NT2/D1 (cell line): ENCODE measurements around the gene ROBO1.

ENCODE experiments used
- DNase-seq: peaks from one replicate; pipeline ENCODE4 v3.0.0-alpha.2; 2011; ENCODE audit warnings: low read depth, low spot score
- H3K27me3 ChIP-seq: 2 replicates; pipeline ENCODE4 v1.6.0; 2011; ENCODE audit warnings: mild to moderate bottlenecking; ENCODE audit not compliant: insufficient read length, insufficient read depth
- H3K36me3 ChIP-seq: 2 replicates; pipeline ENCODE4 v1.6.1; 2011; ENCODE audit warnings: mild to moderate bottlenecking, low read length, mixed read lengths; ENCODE audit not compliant: insufficient read depth, insufficient read length
- H3K4me1 ChIP-seq: 2 replicates; pipeline ENCODE4 v1.5.1; 2011; ENCODE audit not compliant: insufficient read depth, insufficient read length
- H3K4me3 ChIP-seq: 2 replicates; pipeline ENCODE4 v1.5.1; 2011; ENCODE audit warnings: low read depth; ENCODE audit not compliant: insufficient read length
- H3K9ac ChIP-seq: 2 replicates; pipeline ENCODE4 v1.6.0; 2011; ENCODE audit warnings: low read depth; ENCODE audit not compliant: insufficient read length
- H3K9me3 ChIP-seq: 2 replicates; pipeline ENCODE4 v1.5.1; 2011; ENCODE audit warnings: mild to moderate bottlenecking, low read length; ENCODE audit not compliant: insufficient read depth
- SUZ12 ChIP-seq: IDR thresholded peaks from 2 replicates; pipeline ENCODE4 v1.6.1; 2011; ENCODE audit not compliant: insufficient read length, insufficient read depth; ENCODE audit errors: extremely low read depth
- YY1 ChIP-seq: IDR thresholded peaks from 2 replicates; pipeline ENCODE4 v1.6.1; 2011; ENCODE audit not compliant: insufficient read length, insufficient read depth
- ZNF274 ChIP-seq: IDR thresholded peaks from 2 replicates; pipeline ENCODE4 v1.6.1; 2011; ENCODE audit warnings: mild to moderate bottlenecking, low read depth, low read length

The ROBO1 gene

GRCh38 chr3:78633626-78634025 lies 1134.2 kb downstream of the ROBO1 start:
- no peak for DNase-seq
- Histone ChIP-seq H3K9me3 (no peaks in the 10 kb centered on the region), H3K36me3 (peaks cover 9% of the 10 kb centered on the region), H3K27me3 (no peaks in the 10 kb centered on the region), H3K4me1 (no peaks in the 10 kb centered on the region), H3K9ac (no peak overlapping the region), H3K4me3 (no peak overlapping the region)
- TF ChIP-seq SUZ12 = no peak
- no peak for TF ChIP-seq ZNF274

GRCh38 chr3:78632925-78633553 lies 1134.8 kb downstream of the ROBO1 start:
- Histone ChIP-seq H3K4me3 (no peak overlapping the region), H3K9me3 (no peaks in the 10 kb centered on the region), H3K9ac (no peak overlapping the region), H3K36me3 (peaks cover 12% of the 10 kb centered on the region), H3K4me1 (no peaks in the 10 kb centered on the region), H3K27me3 (no peaks in the 10 kb centered on the region)
- DNase-seq = no peak
- TF ChIP-seq ZNF274 = no peak
- no peak for TF ChIP-seq YY1
- TF ChIP-seq SUZ12 = no peak

- Histone ChIP-seq H3K27me3 (no peaks in the 10 kb centered on the region), H3K9ac (no peak overlapping the region), H3K9me3 (no peaks in the 10 kb centered on the region), H3K36me3 (peaks cover 11% of the 10 kb centered on the region), H3K4me1 (no peaks in the 10 kb centered on the region), H3K4me3 (no peak overlapping the region)
- TF ChIP-seq ZNF274 (no peak), SUZ12 (no peak), YY1 (no peak)
- DNase-seq = no peak
These were observed 1138.3 kb downstream of the ROBO1 start for GRCh38 chr3:78629544-78629943.

DNA sequence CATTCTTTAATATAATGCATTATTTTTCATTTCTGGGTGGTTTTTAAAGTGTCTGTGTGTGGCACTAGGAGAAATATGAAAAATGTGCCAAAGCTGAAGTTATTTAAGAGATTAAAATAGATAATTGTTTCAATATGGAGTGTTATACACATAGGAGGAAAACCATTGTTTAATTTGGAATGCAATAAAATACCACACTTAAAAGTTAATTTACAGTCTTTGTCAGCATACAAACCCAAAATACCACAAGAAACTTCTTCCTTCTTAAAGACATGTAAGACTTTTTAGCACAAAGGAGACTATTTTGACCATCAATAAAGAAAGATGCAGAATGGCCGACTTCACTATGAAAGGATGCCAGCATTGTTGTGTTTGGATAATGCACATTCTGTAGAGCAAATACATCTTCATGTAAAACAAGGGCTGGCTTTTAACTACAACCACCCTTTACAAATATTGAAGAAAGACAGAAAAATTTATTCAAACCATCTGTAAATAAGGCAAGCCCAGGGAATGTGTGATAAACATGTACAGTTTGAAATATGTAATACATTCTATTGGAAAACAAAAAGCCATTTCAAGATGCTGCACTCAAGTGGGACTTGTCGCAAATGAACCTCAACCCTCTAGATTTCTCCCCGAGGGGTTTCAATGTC lies 1146.6 kb downstream of the ROBO1 start:
- Histone ChIP-seq H3K9ac (no peak overlapping the region), H3K27me3 (no peaks in the 10 kb centered on the region), H3K4me1 (no peaks in the 10 kb centered on the region), H3K9me3 (no peaks in the 10 kb centered on the region), H3K36me3 (peaks cover 9% of the 10 kb centered on the region), H3K4me3 (no peak overlapping the region)
- DNase-seq = no peak
- TF ChIP-seq YY1 = no peak
- TF ChIP-seq ZNF274 = no peak
- no peak for TF ChIP-seq SUZ12

GRCh38 chr3:78614486-78614885 lies 1153.3 kb downstream of the ROBO1 start:
- no peaks in the 10 kb centered on the region for H3K4me1 ChIP-seq
- no peak overlapping the region for H3K9ac ChIP-seq
- no peak overlapping the region for H3K4me3 ChIP-seq

GRCh38 chr3:78613421-78613879 lies 1154.3 kb downstream of the ROBO1 start:
- no peak for DNase-seq

More at GRCh38 chr3:78614486-78614885, 1153.3 kb downstream of the ROBO1 start:
- no peaks in the 10 kb centered on the region for H3K27me3 ChIP-seq
- peaks cover 8% of the 10 kb centered on the region for H3K36me3 ChIP-seq
- no peak for DNase-seq
- no peaks in the 10 kb centered on the region for H3K9me3 ChIP-seq
- TF ChIP-seq ZNF274 = no peak

DNA sequence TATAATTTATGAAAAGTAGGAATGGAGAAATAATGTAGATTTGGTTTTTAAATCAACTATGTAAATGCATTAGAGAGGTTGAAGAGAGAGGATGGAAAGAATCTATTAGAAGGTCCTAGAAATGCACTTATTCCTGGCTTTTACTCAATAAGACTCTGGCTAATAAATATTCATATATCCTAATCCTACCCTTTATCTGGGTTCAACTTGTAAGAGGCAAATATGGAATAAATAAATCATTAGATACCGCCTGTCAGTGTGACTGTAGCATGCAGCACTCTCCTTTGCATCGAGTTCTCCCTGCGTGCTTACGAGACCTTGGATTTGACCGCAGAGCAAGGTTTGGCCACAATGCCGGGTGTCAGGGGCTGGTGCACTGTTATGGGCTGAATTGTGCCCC lies 1156.5 kb downstream of the ROBO1 start:
- peaks cover 8% of the 10 kb centered on the region for H3K36me3 ChIP-seq
- DNase-seq = no peak
- H3K9me3 ChIP-seq = no peaks in the 10 kb centered on the region
- no peak overlapping the region for H3K4me3 ChIP-seq
- no peak overlapping the region for H3K9ac ChIP-seq
- TF ChIP-seq SUZ12 = no peak
- no peak for TF ChIP-seq YY1
- no peak for TF ChIP-seq ZNF274
- H3K27me3 ChIP-seq = no peaks in the 10 kb centered on the region
- no peaks in the 10 kb centered on the region for H3K4me1 ChIP-seq

More at GRCh38 chr3:78613421-78613879, 1154.3 kb downstream of the ROBO1 start:
- H3K9me3 ChIP-seq = no peaks in the 10 kb centered on the region
- no peaks in the 10 kb centered on the region for H3K27me3 ChIP-seq
- H3K4me3 ChIP-seq = no peak overlapping the region
- no peaks in the 10 kb centered on the region for H3K4me1 ChIP-seq
- TF ChIP-seq SUZ12 (no peak), ZNF274 (no peak), YY1 (no peak)
- peaks cover 8% of the 10 kb centered on the region for H3K36me3 ChIP-seq
- H3K9ac ChIP-seq = no peak overlapping the region
